Ishikawa (cell line): ENCODE data around the gene AKR1A1.

Experiments
- CEBPB ChIP-seq: IDR thresholded peaks from 2 replicates; pipeline ENCODE4 v1.6.1; 2012
- CREB1 ChIP-seq: IDR thresholded peaks from 2 replicates; pipeline ENCODE4 v1.6.1; 2012; ENCODE audit warnings: low read depth
- EP300 ChIP-seq: IDR thresholded peaks from 2 replicates; pipeline ENCODE4 v1.6.1; 2012; ENCODE audit warnings: borderline replicate concordance
- FOXM1 ChIP-seq: IDR thresholded peaks from 2 replicates; pipeline ENCODE4 v1.6.1; 2012; ENCODE audit warnings: low read depth, borderline replicate concordance
- MAX ChIP-seq: IDR thresholded peaks from 2 replicates; pipeline ENCODE4 v1.6.1; 2012
- RAD21 ChIP-seq: IDR thresholded peaks from 2 replicates; pipeline ENCODE4 v1.6.1; 2012; ENCODE audit warnings: low read depth
- REST ChIP-seq: IDR thresholded peaks from 2 replicates; pipeline ENCODE4 v1.6.1; 2012; ENCODE audit warnings: low read depth, mild to moderate bottlenecking
- TAF1 ChIP-seq: IDR thresholded peaks from 2 replicates; pipeline ENCODE4 v1.6.1; 2012; ENCODE audit warnings: low read depth, mild to moderate bottlenecking
- TEAD4 ChIP-seq: IDR thresholded peaks from 2 replicates; pipeline ENCODE4 v1.6.1; 2012
- USF1 ChIP-seq: IDR thresholded peaks from 2 replicates; pipeline ENCODE4 v1.6.1; 2012
- YY1 ChIP-seq: IDR thresholded peaks from 2 replicates; pipeline ENCODE4 v1.6.1; 2012; ENCODE audit warnings: low read depth
- ZBTB7A ChIP-seq: IDR thresholded peaks from 2 replicates; pipeline ENCODE4 v1.6.1; 2012; ENCODE audit warnings: low read depth

- no peak for TF ChIP-seq CEBPB
- TF ChIP-seq MAX: no peak
- TF ChIP-seq FOXM1: no peak
- no peak for TF ChIP-seq TAF1
- TF ChIP-seq RAD21: no peak
- TF ChIP-seq YY1: no peak
- TF ChIP-seq ZBTB7A: no peak
- no peak for TF ChIP-seq EP300
- TF ChIP-seq TEAD4: no peak
- TF ChIP-seq USF1: no peak
- TF ChIP-seq REST: no peak
- no peak for TF ChIP-seq CREB1
Observed at GRCh38 chr1:45594412-45594811, 43.8 kb downstream of the AKR1A1 start.
